K562 (cell line): ENCODE data around the gene ACER2. TPM values are rescaled to one million over a fixed set of nuclear protein-coding genes. Genes with fewer than 3 reads are reported as not detected.

Source experiments
- ATAC-seq: fragments of 200-7000 bp; cut with Tn5 transposase; 3 replicates; pipeline ENCODE4 v1.9.1; 2020; ENCODE audit warnings: moderate library complexity
- BruUV-seq: library from RNA; stranded (reverse); fragments of 400-500 nt; replicated peaks from 2 replicates; lab custom pipeline; 2021; lab: Mats Ljungman, UMichigan
- CTCF ChIA-PET: fragments of 300-600 bp; formaldehyde crosslinking; extraction: SDS; loops from one replicate; lab custom pipeline; 2021; ENCODE audit warnings: low intra/inter-chr PET ratio; lab: Yijun Ruan, JAX
- POLR2A ChIA-PET: fragments of 300-600, 350-650 bp; sonication (Branson Sonifier 250); formaldehyde crosslinking; extraction: SDS; loops from one replicate; lab custom pipeline; 2021; ENCODE audit warnings: antibody characterized with exemption, inconsistent platforms; lab: Yijun Ruan, JAX
- DNase-seq, 4 experiments: peaks; one replicate each; pipeline versions ENCODE4 v3.0.0 to v3.0.0-alpha.2; 2011 to 2018; ENCODE audit warnings: low spot score in 3 of 4, mixed read lengths in 3 of 4; ENCODE audit errors: extremely low read depth in 1 of 4
- FAIRE-seq: peaks from 2 replicates; lab custom pipeline; 2011; peaks lifted over from hg19 to GRCh38; lab: Jason Lieb, UNC
- H2AFZ ChIP-seq: 2 replicates; pipeline ENCODE4 v1.6.0; 2011; ENCODE audit warnings: low read depth, low read length, control low read depth, inconsistent platforms
- H3K27ac ChIP-seq: fragments of 200-600 bp; 3 replicates; pipeline ENCODE4 v1.8.0; 2011; ENCODE audit warnings: low read depth, mild to moderate bottlenecking, control low read depth, inconsistent platforms, low read length, moderate library complexity, mixed read lengths; ENCODE audit errors: extremely low read depth
- H3K27me3 ChIP-seq, 2 experiments: fragments of 300-600 bp in 1 of 2; 2 replicates in 1 of 2; 3 replicates in 1 of 2; pipeline versions ENCODE4 v1.6.0 to v1.8.0; 2011; ENCODE audit warnings: inconsistent platforms in 2 of 2, low read length in 2 of 2, mild to moderate bottlenecking in 1 of 2, mixed read lengths in 1 of 2, moderate library complexity in 1 of 2; ENCODE audit not compliant: control insufficient read depth in 2 of 2, insufficient read depth in 2 of 2
- H3K36me3 ChIP-seq: fragments of 300-600 bp; 3 replicates; pipeline ENCODE4 v1.8.0; 2011; ENCODE audit warnings: mild to moderate bottlenecking, low read length, inconsistent platforms; ENCODE audit not compliant: control insufficient read depth, insufficient read depth
- H3K4me1 ChIP-seq, 2 experiments: fragments of 200-600 bp in 1 of 2; replicated peaks in 1 of 2; 2 replicates in 1 of 2; 3 replicates in 1 of 2; pipeline versions ENCODE4 v1.5.1 to v1.8.0; 2011; ENCODE audit warnings: inconsistent platforms in 2 of 2, low read length in 2 of 2, mild to moderate bottlenecking in 1 of 2, mixed read lengths in 1 of 2, moderate library complexity in 1 of 2; ENCODE audit not compliant: control insufficient read depth in 2 of 2, insufficient read depth in 2 of 2
- H3K4me2 ChIP-seq: 2 replicates; pipeline ENCODE4 v1.6.1; 2011; ENCODE audit warnings: low read length, control low read depth, inconsistent platforms, mixed read lengths; ENCODE audit not compliant: insufficient read depth
- H3K4me3 ChIP-seq: fragments of 200-600 bp; sonication (generic), shearing (Covaris generic); 2 replicates; pipeline ENCODE4 v1.5.1; 2016; ENCODE audit warnings: control low read depth, inconsistent platforms
- H3K79me2 ChIP-seq: fragments of 200-600 bp; 3 replicates; pipeline ENCODE4 v1.8.0; 2011; ENCODE audit warnings: low read length, inconsistent platforms; ENCODE audit not compliant: control insufficient read depth, insufficient read depth
- H3K9ac ChIP-seq, 2 experiments: 2 replicates each; pipeline versions ENCODE4 v1.6.0 to v1.6.1; 2011; ENCODE audit warnings: low read depth in 2 of 2, low read length in 2 of 2, control low read depth in 1 of 2, inconsistent platforms in 1 of 2, mild to moderate bottlenecking in 1 of 2, mixed read lengths in 1 of 2; ENCODE audit not compliant: insufficient read depth in 1 of 2
- H3K9me1 ChIP-seq: one replicate; pipeline ENCODE4 v1.6.0; 2011; ENCODE audit warnings: inconsistent platforms, mild to moderate bottlenecking, low read length, moderate library complexity; ENCODE audit not compliant: control insufficient read depth, insufficient read depth
- H3K9me3 ChIP-seq: replicated peaks from 2 replicates; pipeline ENCODE4 v1.5.1; 2011; ENCODE audit warnings: low read depth, low read length, inconsistent platforms; ENCODE audit not compliant: control insufficient read depth, insufficient read depth
- H4K20me1 ChIP-seq: replicated peaks from 2 replicates; pipeline ENCODE4 v1.6.1; 2011; ENCODE audit warnings: low read length, inconsistent platforms, mixed read lengths; ENCODE audit not compliant: control insufficient read depth, insufficient read depth
- STAT6 ChIP-seq: sonication (generic); formaldehyde crosslinking; IDR thresholded peaks from 2 replicates; pipeline ENCODE4 v1.8.1; 2023; ENCODE audit warnings: mild to moderate bottlenecking, missing genetic modification reagents
- WGBS: fragments of 100-300 bp; shearing (Covaris generic); methylation state at CpG from one replicate; pipeline ENCODE4 v1.1.6; 2016; ENCODE audit warnings: low coverage, mixed read lengths; ENCODE audit not compliant: insufficient coverage; ENCODE audit errors: missing lambda C conversion rate; 5-methylcytosine and 5-hydroxymethylcytosine counted together
- in situ Hi-C: fragments of 300-500 bp; cut with MboI; formaldehyde crosslinking; loops from 4 replicates; pipeline ENCODE4 v1.15.0; 2018; ENCODE audit warnings: inconsistent platforms, mixed read lengths
- intact Hi-C: fragments of 100-400 bp; cut with micrococcal nuclease; formaldehyde crosslinking; loops from 2 replicates; pipeline ENCODE4 v1.14.2; 2022
- polyA plus RNA-seq, 8 experiments: library from polyadenylated mRNA; depleted of rRNA in 4 of 8; stranded (reverse) in 5 of 8; unstranded in 3 of 8; fragments of >200 nt; fragmentation: Nextera tagmentation in 2 of 8; fragmentation: Illumina TruSeq in 1 of 8; extraction: Ambion mirVana in 2 of 8; extraction: Trizol in 1 of 8; gene quantifications; 2 replicates each; pipeline versions ENCODE4 v1.2.1 to v1.2.3, GENCODE V29; 2011 to 2014; ENCODE audit warnings: inconsistent platforms in 1 of 8, missing spikeins in 1 of 8
- total RNA-seq, 7 experiments: library from RNA; depleted of rRNA in 6 of 7; stranded (reverse); fragments of >200 nt in 6 of 7; fragmentation: Illumina TruSeq in 2 of 7; extraction: Trizol in 2 of 7; gene quantifications; 2 replicates each; pipeline versions ENCODE4 v1.2.1 to v1.2.3, GENCODE V29; 2011 to 2021; ENCODE audit warnings: low replicate concordance in 1 of 7

ACER2 gene
- total and polyA plus RNA-seq, 9 of the 15 experiments (the other 6 are each of a cell fraction or from before 2014, with no cell fraction given): 0.17 to 4.6 (median 3.0) TPM

GRCh38 chr9:19430201-19430760, 21.5 kb downstream of the ACER2 start:
- intact Hi-C loops: no loop called here
- H3K9ac ChIP-seq: no peak overlapping the region
- WGBS: 83% methylated on average over 1 of the region's 2 CpGs
- H3K4me1 ChIP-seq: no peaks in the 10 kb centered on the region
- no peaks in the 10 kb centered on the region for H3K79me2 ChIP-seq
- BruUV-seq: no TSS peak
- TF ChIP-seq STAT6 (CRISPR knock-in tag): no peak
- no peaks in the 10 kb centered on the region for H3K27me3 ChIP-seq
- H3K9me1 ChIP-seq: no peaks in the 10 kb centered on the region
- H3K4me2 ChIP-seq: no peak overlapping the region
- H3K27ac ChIP-seq: no peak overlapping the region
- FAIRE-seq: no peak
- H3K9me3 ChIP-seq: no peaks in the 10 kb centered on the region
- POLR2A ChIA-PET: interaction anchor here (1.6 kb wide), 1 partner anchor 27 kb away, joined by 4 read pairs; no protein-coding TSS in a partner anchor
- no peak for DNase-seq
- ATAC-seq: no peak
- CTCF ChIA-PET: no interaction called here
- no peak overlapping the region for H2AFZ ChIP-seq
- H3K36me3 ChIP-seq: peaks cover 10% of the 10 kb centered on the region; the same call in 1 of the 3 replicates
- H4K20me1 ChIP-seq: no peaks in the 10 kb centered on the region
- no peak overlapping the region for H3K4me3 ChIP-seq
- in situ Hi-C loops: no loop called here
